ENCODE data around the gene ATRIP. TPM values are rescaled to one million over a fixed set of nuclear protein-coding genes. Genes with fewer than 3 reads are reported as not detected.

ATRIP gene
- total RNA-seq, 3 donors from 2014 or later = 17.3 to 17.6 (median 17.5) TPM

- no peaks in the 10 kb centered on the region for H3K9me3 Mint-ChIP-seq
- no peak overlapping the region for H3K4me3 Mint-ChIP-seq
- ATAC-seq (no peak), DNase-seq (no peak)
- no peaks in the 10 kb centered on the region for H3K36me3 Mint-ChIP-seq (ENCODE audit: insufficient read depth)
- H3K27me3 Mint-ChIP-seq (ENCODE audit: low read depth) = peaks cover 9% of the 10 kb centered on the region
- H3K4me1 Mint-ChIP-seq (ENCODE audit: low read depth) = peaks cover 7% of the 10 kb centered on the region
Measured at GRCh38 chr3:48426401-48426909, 20.1 kb upstream of the ATRIP start.

DNA sequence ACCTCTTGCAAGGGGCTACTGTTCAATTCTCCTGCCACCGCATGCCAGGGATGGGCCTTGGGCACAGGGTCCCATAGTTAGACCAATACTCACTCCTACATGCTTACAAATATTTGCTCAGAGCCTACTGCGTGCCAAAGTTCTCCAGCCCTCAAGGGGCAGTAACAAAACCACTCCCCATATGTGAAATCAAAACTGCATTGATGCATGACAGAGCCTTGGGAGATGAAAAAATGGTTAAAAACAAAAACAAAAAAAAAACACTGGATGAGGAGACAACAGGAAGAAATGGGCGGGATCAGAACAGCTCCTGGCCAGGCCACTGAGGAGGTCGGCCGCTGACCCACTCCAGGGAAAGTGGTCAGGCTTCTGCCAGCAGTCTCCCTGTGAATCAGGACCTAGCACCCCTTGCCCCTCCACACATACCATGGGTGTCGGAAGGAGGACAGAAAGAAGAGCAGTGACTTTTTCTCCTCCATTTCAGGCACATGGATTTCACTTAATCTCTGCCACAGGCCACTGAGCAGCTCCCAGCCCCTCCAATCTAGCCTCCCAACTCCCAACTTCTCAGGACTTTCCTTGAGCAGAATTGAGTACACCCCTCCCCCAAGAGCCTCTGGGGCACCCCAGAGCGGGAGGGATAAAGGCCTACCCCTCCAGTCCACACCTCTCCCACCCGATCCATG, 19.4 kb upstream of the ATRIP start:
- H3K4me3 Mint-ChIP-seq = peak overlapping the region; percentile 0
- H3K4me1 Mint-ChIP-seq (ENCODE audit: low read depth) = peaks cover 7% of the 10 kb centered on the region
- no peak for DNase-seq

GRCh38 chr3:48427630-48427962, 18.9 kb upstream of the ATRIP start:
- DNase-seq (no peak), ATAC-seq (no peak)
- Mint-ChIP-seq H3K4me1 (ENCODE audit: low read depth) (peaks cover 7% of the 10 kb centered on the region), H3K27me3 (ENCODE audit: low read depth) (peaks cover 9% of the 10 kb centered on the region), H3K4me3 (peak overlapping the region; percentile 44), H3K9me3 (no peaks in the 10 kb centered on the region), H3K36me3 (ENCODE audit: insufficient read depth) (peaks cover 2% of the 10 kb centered on the region)

More for the DNA sequence above, 19.4 kb upstream of the ATRIP start:
- peaks cover 9% of the 10 kb centered on the region for H3K27me3 Mint-ChIP-seq (ENCODE audit: low read depth)
- no peak for ATAC-seq
- H3K9me3 Mint-ChIP-seq = no peaks in the 10 kb centered on the region
- peaks cover 2% of the 10 kb centered on the region for H3K36me3 Mint-ChIP-seq (ENCODE audit: insufficient read depth)

DNA sequence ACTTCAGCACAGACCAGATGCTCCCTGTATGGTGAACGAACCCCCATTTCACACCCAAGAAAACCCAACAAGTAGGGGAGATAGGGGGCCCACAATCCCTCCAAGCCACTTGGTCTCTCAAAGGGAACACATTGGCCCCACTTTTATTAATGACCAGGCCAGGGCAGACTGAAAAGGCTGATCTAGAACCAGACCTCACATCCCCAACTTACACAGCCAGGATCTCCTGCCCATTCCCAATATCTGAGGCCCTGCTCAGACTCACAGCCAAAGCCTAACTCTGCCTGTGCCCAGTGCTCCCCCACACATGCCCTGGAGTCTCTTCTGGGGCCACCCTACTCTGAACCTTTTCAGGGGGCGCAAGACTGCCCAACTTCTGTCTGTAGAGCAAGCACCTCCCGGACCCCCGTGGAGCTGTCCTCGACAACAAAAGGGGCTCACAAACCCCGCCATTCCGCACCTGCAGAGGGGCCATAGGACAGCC, 18.4 kb upstream of the ATRIP start:
- Mint-ChIP-seq H3K36me3 (ENCODE audit: insufficient read depth) (peaks cover 2% of the 10 kb centered on the region), H3K4me3 (peak overlapping the region; percentile 44)
- DNase-seq = no peak

DNA sequence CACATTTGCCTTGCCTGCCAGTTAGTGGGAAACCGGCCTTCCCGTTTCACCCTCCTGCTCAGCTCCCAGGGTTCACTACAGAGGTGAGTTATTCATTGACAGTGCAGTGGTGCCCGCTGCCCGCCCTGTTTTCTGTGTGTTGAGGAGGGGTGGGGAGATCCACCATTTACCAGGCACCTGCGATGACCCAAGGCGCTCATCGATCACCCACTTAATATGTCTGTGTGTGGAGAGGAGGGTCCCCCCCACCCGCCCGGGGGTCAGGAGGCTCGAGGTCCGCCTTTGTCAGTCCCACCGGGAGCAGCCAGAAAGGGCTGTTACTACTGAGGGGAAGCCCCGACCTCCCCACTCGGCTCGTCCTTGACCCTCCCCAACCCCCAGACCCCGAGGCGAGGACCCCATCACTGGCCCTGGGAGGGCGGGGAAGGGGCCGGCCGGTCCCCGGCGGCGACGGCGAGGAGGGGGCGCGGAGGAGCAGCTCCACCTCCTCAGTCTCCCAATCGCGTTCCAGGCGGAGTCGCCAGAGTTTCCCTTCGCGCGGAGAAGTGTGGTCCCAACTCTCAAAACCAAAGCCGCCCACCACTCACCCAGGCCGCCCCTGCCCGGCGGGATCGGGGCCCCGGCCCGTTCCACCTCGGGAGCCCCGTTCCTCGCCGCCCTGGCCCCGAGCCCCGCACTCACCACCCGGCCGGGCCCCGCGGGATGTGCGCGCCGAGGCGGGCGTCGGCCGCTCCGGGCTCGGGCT, 17.8 kb upstream of the ATRIP start:
- Mint-ChIP-seq H3K27me3 (ENCODE audit: low read depth) (peaks cover 9% of the 10 kb centered on the region), H3K9me3 (no peaks in the 10 kb centered on the region), H3K4me3 (peak overlapping the region; percentile 44), H3K36me3 (ENCODE audit: insufficient read depth) (peaks cover 4% of the 10 kb centered on the region), H3K4me1 (ENCODE audit: low read depth) (peaks cover 7% of the 10 kb centered on the region)
- ATAC-seq = peak; percentile 27 to 71
- no peak for DNase-seq

More for the DNA sequence above, 18.4 kb upstream of the ATRIP start:
- Mint-ChIP-seq H3K4me1 (ENCODE audit: low read depth) (peaks cover 7% of the 10 kb centered on the region), H3K9me3 (no peaks in the 10 kb centered on the region), H3K27me3 (ENCODE audit: low read depth) (peaks cover 9% of the 10 kb centered on the region)
- no peak for ATAC-seq

- ATAC-seq (peak; percentile 78 to 81), DNase-seq (peak; percentile 63)
- H3K27me3 Mint-ChIP-seq (ENCODE audit: low read depth) = peaks cover 9% of the 10 kb centered on the region
- peaks cover 12% of the 10 kb centered on the region for H3K4me1 Mint-ChIP-seq (ENCODE audit: low read depth)
- peak overlapping the region; percentile 77 for H3K4me3 Mint-ChIP-seq
- H3K36me3 Mint-ChIP-seq (ENCODE audit: insufficient read depth) = peaks cover 7% of the 10 kb centered on the region
- H3K9me3 Mint-ChIP-seq = no peaks in the 10 kb centered on the region
Measured at GRCh38 chr3:48429317-48429959, 17.1 kb upstream of the ATRIP start.

DNA sequence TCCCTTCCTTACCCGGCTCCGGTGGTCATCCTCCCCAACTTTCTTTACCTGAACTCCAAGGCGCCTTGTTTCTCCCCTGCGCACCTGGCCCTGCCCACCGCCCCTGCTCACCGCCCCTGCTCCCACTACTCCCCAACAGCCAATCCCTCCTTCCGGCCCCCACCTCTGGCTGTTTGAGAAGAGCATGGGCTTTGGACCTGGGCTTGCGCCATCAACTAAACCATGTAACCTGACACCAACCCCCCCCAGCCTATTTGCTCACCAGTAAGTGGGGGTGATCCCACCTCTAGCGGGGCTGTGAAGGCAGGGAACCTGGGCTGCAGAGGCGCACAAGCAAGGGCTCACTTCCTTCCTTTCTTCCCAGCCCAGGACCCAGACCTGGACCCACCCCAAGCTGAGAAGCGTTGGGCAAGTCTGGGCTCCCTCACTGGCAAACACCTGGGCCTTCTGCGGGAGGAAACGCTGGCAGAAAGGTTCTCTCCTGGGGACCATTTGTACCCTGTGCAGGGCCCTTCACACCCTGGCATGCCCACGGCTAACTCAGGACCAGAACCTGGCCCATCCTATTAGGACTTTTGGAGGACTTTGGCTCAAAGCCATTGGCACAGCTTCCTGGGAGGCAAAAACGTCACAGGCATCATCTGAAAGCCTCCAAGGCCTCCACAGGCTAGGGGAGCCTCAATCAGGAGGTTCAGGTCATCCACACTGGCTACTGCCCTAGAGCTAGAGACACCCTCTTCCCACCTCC, 16.4 kb upstream of the ATRIP start, which contains the start of gene PLXNB1:
Gene PLXNB1 (minus strand): TSS at position 127 of the 748 bp plus-strand sequence. CDS start 5,475 bp downstream, outside the sequence.
- Mint-ChIP-seq H3K36me3 (ENCODE audit: insufficient read depth) (peaks cover 9% of the 10 kb centered on the region), H3K4me1 (ENCODE audit: low read depth) (peaks cover 12% of the 10 kb centered on the region), H3K4me3 (peak within 1 kb of the TSS; percentile 77), H3K9me3 (no peaks in the 10 kb centered on the region), H3K27me3 (ENCODE audit: low read depth) (peaks cover 9% of the 10 kb centered on the region)
- peak in 1 of 2 donors; percentile 12 for ATAC-seq
- no peak for DNase-seq

DNA sequence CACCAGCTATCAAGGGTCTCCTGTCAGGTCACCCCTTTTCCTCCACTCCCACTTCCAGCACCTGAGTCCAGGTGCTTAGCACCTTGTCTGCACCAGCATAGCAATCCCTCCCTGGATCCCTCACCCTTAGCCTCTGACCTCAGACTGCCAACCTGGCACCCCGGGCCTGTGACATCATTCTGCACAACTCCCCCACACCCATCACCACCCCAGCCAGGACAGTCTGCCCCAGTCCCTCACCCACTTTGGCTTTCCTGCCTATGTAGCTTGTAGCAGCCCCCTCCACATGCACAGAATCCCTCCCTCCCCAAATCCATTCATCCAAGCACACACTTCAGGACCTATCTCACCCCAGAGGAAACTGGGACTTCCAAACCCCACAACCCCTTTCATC, 15.8 kb upstream of the ATRIP start:
- H3K27me3 Mint-ChIP-seq (ENCODE audit: low read depth) = peaks cover 9% of the 10 kb centered on the region
- ATAC-seq (no peak), DNase-seq (no peak)
- H3K9me3 Mint-ChIP-seq = no peaks in the 10 kb centered on the region
- H3K36me3 Mint-ChIP-seq (ENCODE audit: insufficient read depth) = peaks cover 9% of the 10 kb centered on the region
- peaks cover 12% of the 10 kb centered on the region for H3K4me1 Mint-ChIP-seq (ENCODE audit: low read depth)
- H3K4me3 Mint-ChIP-seq = peak overlapping the region; percentile 77

DNA sequence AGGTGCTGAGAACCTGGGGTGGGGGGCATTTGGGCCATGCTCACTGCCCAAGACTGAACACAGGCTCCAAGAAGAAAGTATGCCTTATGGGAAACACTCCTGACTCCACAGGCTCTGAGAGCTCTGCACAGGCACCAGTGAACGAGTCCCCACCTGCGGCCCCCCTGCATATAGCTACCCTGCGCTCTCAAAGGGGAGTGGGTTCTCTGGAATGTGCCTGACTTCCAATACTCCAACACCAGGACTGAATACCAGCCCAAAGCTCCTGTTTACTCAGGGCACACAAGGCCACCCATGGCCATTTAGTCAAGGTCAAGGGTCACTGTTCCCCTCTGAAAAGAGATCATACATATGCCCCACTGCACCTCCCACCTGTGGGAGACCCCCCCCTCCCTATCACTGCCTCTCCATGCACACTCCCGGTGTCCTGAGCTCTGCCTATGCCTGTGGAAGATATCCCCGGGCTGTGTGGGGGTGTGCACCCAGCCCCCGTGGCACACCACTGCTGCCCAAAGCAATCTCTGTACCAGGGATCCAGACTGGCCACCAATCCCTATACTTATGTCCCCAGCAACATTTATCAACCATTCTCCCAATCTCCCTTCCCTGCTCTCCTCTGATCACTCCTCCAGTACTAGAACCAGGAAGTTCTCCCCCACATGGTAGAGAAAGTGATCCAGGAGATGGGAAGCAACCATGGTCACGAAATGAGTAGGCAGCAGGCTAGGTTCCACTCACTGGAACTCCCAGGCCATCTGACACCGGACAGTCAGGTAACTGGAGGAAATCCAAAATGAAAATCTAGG, 15.1 kb upstream of the ATRIP start:
- ATAC-seq = no peak
- peaks cover 9% of the 10 kb centered on the region for H3K27me3 Mint-ChIP-seq (ENCODE audit: low read depth)
- peak overlapping the region; percentile 77 for H3K4me3 Mint-ChIP-seq

DNA sequence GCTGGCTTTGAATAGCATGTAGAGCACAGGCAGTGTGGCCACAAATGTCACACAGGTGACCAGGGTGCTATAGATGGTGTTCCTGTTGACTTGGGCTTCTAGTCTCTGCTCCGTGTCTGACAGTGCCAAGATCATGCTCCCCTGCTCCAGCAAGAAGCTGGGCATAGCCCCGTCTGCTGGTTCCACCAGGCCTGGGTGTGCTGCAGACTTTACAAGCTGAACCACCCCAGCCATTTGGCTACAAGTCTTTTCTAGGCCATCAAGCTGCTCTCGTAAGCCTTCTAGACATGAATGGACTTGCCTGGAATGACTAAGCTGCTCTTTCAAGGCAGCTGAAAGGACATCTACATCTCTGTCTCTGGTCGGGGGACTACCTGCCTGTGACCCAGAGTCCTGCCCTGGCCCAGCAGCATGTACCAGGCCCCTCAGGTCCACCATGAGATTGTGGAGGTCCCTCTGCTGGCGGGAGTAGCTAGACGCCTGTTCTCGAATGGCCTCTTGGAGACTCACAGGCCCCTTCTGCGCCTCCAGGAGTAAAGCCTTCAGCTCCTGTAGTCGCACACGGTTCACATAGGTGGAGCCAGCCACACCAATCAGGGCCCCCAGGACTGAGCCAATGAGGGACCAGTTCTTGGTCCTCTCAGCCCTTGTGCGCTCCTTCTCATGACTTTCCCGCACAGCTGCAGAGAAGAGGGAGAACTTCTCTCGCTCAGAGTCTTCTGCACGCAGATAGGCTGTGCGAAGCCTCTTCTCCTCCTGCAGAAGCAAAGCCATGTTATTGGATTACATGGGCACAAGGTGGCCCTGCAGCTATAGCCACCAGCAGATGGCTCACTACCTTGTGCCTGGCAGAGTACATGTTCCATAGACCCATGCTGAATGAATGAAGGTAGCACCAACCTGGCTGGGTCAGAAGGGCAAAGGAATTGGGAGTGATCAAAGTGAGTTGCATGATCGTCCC, 13.8 kb upstream of the ATRIP start:
- H3K4me1 Mint-ChIP-seq (ENCODE audit: low read depth) = peaks cover 12% of the 10 kb centered on the region
- DNase-seq (no peak), ATAC-seq (no peak)
- H3K27me3 Mint-ChIP-seq (ENCODE audit: low read depth) = peaks cover 6% of the 10 kb centered on the region
- H3K9me3 Mint-ChIP-seq = no peaks in the 10 kb centered on the region
- H3K36me3 Mint-ChIP-seq (ENCODE audit: insufficient read depth) = peaks cover 9% of the 10 kb centered on the region
- no peak overlapping the region for H3K4me3 Mint-ChIP-seq

More for the DNA sequence above, 15.1 kb upstream of the ATRIP start:
- H3K36me3 Mint-ChIP-seq (ENCODE audit: insufficient read depth) = peaks cover 9% of the 10 kb centered on the region
- DNase-seq = no peak
- no peaks in the 10 kb centered on the region for H3K9me3 Mint-ChIP-seq
- H3K4me1 Mint-ChIP-seq (ENCODE audit: low read depth) = peaks cover 12% of the 10 kb centered on the region

- H3K27me3 Mint-ChIP-seq (ENCODE audit: low read depth) = no peaks in the 10 kb centered on the region
- ATAC-seq (no peak), DNase-seq (no peak)
- peaks cover 15% of the 10 kb centered on the region for H3K4me1 Mint-ChIP-seq (ENCODE audit: low read depth)
- peaks cover 9% of the 10 kb centered on the region for H3K36me3 Mint-ChIP-seq (ENCODE audit: insufficient read depth)
- H3K9me3 Mint-ChIP-seq = no peaks in the 10 kb centered on the region
- H3K4me3 Mint-ChIP-seq = no peak overlapping the region
Measured at GRCh38 chr3:48433472-48434118, 12.9 kb upstream of the ATRIP start.

DNA sequence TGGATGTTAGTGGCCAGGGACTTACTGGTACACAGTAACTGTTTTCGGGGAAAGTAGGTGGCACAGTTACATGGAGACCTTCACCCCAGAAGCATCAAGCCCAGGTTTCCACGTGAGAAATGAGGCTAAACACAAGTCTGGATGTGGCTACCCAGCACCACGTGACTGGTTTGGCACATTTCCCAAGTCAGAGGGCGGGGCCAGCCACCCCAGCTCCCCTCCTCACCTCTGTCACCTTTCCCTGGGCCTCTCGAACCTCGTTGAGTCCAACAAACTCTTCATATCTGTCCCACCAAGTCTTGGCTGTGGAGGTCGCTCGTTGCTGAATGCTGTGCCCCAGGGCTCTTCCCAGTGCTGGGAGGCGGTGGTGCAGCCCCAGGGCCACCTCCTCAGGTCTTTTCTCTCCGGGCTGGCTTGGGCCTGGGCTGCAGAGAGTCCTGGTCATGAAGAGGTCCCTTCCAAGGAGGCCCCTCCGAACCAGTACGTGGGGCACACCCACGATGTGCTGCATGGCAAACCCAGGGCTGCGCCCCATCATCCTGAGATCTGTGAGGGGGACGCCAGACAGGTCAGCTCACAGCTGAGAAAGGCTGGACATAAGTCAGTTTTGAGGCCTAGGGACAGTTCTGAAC, 11.8 kb upstream of the ATRIP start:
- DNase-seq (no peak), ATAC-seq (no peak)
- Mint-ChIP-seq H3K9me3 (no peaks in the 10 kb centered on the region), H3K4me3 (no peak overlapping the region), H3K4me1 (ENCODE audit: low read depth) (peaks cover 21% of the 10 kb centered on the region), H3K36me3 (ENCODE audit: insufficient read depth) (peaks cover 9% of the 10 kb centered on the region), H3K27me3 (ENCODE audit: low read depth) (no peaks in the 10 kb centered on the region)
